ENCODE measurements around the gene PSAP.

Gene PSAP

DNA sequence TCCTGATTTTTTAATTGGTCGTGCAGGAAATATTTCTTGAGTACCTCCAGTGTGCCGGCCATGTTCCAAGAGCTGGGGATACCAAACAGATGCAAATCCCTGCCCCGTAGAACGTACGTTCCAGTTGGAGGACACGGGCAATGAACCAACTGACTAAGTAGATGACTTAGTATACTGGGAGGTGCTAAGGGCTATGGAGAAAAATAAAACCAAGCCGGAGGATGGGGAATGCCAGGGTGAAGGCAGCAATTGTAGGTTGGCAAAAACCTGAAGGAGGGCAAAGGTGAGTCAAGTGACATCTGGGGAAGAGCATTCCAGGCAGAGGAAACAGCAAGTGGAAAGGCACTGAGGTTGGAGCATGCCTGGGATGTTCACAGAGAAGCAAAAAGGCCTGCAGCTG, 70.9 kb downstream of the PSAP start:
- no peak for DNase-seq

DNA sequence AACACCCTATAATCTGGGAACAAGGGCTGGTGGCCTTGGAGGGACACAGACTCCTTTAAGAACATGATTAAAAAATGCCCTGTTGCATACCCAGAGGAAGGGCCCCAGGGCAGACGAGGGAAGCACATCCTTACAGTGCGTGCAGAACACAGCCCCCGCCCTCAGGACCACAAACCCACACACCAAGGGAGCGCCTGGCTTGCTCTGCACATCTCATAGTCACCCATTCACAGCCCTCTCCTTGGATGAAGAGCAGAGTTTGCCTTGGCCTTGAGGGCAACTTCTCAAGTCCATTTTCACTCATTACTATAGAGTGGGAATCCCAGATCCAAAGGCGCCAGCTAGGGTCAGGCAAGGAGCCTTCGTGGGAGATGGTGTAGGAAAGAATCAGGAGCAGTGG, 71.4 kb downstream of the PSAP start:
- DNase-seq, result no peak

DNA sequence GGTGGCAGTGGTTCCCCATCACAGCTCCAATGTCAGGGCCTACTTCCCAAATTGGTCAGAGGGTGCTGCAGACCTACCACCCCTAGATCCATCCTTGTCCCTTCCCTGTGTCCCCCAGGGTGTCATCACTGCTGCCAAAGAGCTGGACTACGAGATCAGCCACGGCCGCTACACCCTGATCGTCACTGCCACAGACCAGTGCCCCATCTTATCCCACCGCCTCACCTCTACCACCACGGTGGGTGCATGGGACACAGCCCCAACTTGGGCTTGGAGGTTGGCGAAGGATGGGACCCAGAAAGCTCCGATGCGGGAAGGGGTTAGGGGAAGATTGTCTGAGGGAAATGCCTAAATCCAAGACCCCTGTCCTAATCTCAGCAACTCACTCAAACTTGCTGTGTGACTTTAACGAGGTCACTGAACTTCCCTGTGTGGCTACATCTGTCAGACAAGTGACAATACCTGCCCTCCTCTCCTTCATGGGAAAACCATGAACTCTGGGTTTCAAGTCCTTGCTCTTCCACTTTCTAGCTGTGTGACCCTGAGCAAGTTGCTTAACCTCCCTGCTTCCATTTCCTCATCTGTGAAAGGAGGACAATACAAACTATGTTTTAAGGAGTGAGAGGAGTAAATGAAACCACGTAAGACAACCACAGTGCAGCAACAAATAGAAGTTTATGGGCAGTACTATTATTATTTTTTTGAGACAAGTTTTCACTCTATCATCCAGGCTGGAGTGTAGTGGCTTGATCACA, 72.8 kb downstream of the PSAP start:
- DNase-seq, result no peak

DNA sequence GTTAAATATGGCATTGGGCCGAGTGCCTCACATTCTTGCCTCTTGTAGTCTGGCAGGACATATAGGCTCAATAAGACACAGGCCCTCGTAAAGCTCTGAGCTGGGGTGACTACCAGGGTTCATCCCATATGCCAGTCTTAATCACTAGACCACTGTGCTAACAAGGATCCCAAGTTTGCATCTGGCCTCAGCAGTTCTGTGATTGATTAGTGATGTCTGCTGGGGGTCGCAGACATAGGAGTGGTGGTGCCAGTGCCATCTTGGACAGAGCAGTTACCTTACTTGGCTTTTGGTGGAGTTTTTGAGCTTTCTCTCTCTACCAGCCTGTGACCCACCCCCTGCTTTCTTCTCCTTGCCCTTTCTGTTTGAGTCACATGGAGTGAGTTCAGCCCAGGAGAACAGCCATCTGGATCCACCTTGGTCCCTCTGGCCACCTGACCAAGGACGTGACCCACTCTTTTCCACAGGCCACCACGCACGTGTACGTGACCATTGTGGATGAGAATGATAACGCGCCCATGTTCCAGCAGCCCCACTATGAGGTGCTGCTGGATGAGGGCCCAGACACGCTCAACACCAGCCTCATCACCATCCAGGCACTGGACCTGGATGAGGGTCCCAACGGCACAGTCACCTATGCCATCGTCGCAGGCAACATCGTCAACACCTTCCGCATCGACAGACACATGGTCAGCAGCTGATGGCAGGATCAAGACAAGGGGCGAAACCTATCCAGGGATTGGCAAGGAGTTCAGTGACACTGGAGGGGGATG, 73.7 kb downstream of the PSAP start:
- DNase-seq, result no peak

DNA sequence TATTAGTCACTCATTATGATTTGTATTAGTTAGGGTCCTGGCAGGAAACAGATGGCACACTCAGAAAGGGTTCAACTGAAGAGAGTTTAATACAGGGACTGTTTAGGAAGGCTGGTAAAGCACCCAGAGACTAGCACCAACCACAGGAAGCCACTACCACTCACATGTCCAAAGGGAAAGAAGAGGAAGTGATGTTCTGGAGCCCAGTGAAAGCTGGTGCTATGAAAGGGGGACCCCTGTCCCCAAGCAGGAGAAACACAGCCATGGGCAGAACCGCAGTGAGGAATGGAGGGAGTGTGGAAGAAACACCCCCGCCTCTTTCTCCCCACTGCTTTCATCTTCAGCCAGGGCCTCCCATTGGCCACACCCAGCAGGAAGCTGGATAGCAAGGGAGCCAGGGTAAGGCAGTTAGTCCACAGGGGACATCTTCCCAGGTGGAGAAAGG, 74.5 kb downstream of the PSAP start:
- no peak for DNase-seq

DNA sequence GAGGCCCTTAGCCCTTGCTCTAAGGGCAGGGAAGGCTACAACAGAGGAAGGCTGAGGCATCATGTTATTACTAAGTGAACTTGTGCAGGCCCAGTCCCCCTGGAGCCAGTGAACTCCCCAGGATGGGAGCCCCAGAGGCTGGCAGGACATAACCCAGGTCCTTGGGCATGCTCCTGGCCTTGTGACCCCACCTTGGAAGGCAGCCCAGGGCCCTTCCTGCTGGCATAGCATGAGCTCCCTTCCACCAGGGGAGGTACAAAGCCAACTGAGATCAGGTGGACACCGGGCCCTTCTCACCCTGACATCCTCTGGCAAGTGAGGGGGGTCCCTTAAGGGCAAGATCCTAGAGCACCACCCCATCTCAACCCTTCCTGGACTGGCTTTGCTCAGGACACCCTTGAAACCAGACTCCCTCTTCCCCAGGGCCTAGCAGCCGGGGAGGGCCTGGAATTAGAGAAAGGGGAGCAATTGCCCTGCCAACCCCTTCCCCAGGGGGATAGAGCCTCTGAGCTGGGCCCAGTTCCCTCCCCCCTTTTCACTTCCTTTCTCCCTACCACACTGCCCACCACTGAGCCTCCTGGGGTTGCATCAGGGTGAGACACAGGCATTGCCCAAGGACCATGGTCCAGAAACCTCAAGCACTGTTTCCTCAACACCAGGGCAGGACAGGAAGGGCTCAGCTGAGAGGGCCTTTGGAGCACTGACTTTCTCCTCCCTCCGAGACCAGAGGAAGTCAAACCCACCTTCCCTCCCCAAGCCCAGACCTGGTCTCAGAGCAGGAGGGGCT, 75.9 kb downstream of the PSAP start:
- DNase-seq, result no peak

DNA sequence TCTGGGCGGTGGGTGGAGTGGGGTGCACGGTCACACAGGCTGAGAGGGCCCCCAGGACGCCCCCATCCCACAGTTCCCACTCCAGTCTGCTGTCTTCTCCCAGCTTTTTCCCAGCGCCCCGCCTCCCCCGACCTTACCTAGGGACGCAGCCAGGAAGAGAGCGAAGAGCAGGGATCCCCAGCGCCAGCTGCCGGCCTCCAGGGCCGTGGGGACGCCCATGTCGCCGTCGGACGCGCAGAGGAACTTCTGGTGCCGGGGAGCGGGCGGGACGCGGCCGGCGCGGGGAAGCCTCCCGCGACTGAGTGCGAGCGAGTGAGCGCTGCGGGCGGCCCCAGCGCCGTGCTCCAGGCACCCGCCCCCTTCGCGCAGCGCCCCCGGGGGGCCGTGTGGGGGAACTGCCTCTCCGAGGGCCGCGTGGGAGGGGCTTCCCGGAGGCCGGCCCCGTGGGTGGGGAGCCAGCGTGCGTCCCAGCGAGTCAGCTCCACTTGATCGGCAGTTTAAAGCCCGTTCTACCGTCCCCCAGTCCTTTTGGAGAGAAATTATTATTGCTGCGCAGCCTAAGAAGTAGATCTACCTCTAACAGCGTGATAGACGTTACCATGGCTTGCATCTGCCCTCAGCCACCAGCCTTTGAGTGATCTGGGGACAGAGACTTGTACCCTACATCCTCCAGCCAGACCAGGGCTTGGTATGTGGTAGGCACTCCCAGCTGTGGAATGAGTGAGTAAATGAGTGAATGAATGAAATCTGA, 77.7 kb downstream of the PSAP start, which contains the start of gene VSIR:
Gene VSIR (minus strand): TSS at position 300 of the 751 bp plus-strand sequence. CDS start 81 bp downstream, at position 219.
- peak; percentile 74 for DNase-seq

DNA sequence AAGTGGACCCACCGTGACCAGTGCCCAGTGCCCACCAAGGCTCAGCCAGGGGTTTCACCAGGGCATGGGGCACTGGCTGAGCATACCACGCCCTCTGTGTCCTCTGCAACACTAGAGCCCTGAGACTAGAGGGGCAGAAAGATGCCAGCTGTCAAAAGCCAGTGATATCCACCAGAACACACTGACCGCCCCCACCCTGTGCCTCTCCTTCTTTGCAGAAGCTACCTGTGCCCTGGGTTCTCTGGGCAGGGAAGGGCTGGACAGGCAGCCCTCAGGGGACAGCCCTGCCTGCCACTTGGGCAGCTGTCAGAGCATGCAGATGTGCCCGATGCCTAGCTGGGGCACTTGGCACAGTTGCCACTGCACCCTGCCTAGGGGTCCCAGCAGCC, 78.2 kb downstream of the PSAP start:
- no peak for DNase-seq

DNA sequence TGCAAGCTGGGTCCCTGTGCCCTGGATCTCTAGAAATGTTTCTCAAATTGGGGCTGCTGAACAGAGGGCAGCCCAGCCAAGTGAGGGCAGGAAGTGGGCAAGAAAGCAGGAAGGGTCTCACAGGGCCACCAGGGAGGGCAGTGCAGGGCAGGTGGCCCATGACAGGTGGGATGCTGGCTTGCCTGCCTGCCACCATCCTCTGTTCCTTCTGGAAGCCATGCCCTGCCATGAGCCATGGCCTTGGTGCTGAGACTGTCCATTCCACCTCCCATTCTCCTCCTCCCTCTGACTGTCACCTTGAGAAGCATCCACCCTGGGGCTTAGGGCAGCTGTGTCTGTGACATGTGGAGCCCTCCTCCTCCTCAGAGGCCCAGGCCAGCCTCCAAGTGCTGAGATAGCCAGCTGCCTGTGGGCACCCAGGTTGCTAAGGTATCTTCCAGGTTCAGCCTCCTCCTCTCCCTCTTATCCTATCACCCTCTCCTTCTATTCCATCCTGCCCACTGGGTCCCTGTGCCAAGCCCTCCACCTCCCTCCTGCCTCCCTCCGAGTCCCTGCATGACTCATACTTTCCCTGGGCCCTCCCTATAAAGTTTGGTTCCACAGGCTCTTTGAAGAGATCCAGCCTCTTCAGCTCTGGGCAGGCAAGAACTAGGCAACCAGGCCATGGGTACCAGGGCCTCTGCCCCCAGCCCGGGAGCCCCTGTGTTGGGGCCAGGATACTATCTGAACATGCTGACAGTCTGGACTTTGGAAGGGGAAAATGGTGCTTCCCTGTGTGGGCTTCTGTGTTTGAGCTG, 79.0 kb downstream of the PSAP start:
- peak; percentile 94 for DNase-seq

DNA sequence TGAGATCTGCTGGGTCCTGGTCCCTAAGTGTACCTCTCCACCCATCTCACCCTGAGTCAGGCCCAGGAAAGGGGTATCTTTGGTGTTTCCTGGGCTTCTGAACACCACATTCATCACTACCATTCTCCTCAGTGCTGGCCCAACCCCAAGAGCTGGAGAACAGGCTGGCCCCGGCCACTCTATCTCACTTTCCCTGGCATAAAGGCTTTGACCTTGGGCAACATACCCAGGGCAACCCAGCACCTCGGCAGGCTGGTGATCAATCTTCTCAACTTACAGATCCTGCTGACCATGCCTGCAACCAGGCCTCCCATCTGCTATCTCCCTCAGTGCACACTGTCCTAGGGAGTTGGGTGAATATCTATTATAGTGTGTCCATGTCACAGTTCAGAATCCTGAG, 79.8 kb downstream of the PSAP start:
- DNase-seq, result no peak

DNA sequence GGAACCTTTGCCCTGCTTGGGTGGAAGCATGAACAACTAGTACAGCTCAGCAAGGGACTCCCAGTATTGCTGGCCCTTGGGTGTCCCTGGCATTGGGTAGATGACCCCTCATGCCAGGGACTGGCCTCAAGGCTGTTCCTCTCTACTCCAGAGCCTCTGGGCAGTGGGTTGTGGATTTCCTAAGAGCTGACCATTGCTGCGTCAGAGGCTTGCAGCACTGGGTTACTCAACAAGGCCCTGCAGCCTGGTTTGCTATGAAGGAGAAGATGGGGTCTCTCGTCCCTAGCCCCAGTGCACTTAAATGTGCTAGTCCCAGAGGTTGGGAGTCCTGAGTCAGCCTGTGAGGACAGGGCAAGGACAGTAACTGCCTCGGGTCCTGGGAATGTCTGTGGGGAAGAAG, 80.3 kb downstream of the PSAP start:
- no peak for DNase-seq

DNA sequence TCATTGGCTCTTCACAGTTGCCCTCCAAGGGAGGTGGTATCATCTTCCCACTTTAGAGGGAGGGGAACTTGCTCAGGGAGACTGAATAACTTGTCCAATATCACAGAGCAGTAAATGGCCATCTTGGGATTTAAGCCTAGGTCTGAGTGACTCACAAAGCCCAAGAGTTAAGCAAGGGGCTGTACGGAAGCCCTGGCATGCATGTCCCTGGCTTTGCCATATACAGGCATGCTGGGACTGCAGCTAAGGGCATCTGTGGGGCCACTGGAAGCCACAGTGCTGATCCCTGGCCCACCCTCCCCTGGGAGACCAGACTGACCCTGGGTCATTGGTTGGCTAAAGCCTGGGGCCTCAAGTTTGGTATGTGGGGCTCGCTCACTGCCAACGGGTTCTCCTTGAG, 80.8 kb downstream of the PSAP start:
- DNase-seq, result no peak

DNA sequence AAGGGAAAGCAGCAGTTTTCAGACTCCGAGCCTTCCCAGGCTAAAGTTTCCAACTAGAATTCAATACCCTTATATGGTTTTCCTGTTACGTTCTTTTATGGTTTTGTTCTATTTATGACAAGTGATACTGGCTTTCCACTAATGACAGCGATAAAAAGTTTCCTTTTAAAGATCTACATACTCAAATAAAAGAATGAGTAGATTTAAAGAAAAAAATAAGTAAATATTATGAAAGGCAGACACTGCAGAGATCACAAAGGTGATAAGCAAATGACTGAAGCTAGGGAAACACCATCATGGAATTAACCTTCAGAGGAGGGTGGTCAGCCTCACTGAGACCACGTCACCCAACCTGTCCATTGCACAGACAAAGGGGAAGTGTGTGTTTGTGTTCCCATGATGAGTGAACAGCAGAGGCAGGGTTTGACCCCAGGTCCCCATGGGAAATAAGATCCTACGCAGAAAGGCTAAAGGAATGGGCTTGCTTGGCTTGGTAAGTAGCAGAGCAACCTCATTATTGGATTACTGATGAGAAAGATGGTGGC, 81.7 kb downstream of the PSAP start:
- DNase-seq, result no peak

DNA sequence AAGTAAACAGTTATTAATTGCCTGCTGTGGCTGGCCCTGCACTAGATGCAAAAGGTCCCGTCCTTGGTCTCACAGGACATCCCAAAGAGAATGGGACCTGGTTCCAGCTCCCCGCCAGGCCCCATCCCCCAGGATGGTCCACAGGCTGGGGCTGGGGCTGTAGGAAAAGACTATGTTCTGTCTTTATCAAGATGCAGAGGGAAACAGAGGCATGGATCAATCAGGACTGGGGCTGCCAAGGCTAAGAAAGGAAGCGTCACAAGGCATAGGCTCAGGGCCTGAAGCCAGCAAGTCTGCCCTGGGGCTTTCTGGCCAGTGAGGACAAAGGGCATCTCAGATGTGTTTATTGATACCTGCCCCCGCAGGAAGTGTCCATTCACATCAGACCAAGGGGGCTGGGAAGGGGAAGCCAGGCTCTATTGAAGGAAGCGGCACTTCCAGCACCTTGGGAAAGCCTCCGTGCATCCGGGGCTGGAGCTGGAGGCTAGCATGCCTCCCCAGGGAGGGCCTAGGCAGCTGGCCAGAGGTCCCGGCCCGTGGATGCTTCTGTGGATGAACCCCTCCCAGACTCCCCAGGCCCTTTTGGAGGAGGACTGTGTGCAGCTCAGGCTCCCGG, 83.5 kb downstream of the PSAP start:
- DNase-seq, result peak; percentile 88

DNA sequence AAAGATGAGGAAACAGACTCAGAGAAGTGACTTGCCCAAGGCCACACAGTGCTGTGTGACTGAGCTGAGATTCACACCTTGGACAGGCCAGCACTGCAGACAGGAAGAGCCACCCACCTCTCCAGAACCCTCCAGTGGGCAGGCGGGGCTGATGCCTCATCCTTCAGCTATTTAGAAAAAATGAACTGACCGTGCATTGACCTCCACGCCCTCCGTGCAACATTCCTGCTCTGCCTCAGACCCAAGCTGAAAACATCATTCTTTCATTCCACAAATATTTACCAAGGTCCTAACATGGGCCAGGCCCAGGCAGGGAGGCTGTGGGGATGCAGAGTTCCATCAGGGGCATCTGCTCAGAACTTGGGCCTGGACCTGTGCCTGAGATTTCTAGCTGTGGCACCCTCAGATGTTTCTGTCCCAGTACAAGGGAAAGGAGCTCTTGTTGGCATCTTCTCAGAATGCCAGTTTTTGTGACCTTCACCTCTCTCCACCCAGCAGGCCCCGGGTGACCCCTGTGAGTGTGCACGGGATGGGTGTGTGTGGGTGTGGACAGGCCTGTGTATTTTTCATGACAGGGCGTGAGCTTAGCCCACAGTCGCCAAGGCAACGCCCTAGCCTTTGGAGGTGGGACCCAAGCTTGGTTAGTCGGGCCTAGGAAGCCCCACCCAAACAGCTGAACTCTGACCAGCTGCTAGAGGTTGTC, 84.2 kb downstream of the PSAP start:
- peak; percentile 99 for DNase-seq

Measured in NCI-H226 (cell line).